Upper lobe of left lung (tissue), 6 donors: ENCODE data around the gene ZNF565. TPM values are rescaled to one million over a fixed set of nuclear protein-coding genes. Genes with fewer than 3 reads are reported as not detected.
A peak's percentile ranks its signal among the peaks of the same experiment; 100 is the strongest.
"Not testable (repeated sequence)": the region's sequence is repeated elsewhere in the genome, so short reads cannot be mapped to it uniquely, and the experiment has no call there.

ENCODE experiments used
- ATAC-seq, 2 donors: fragments of 200-7000 bp; cut with Tn5 transposase; one replicate each; pipeline ENCODE4 v1.9.1; 2022; ENCODE audit warnings: mild to moderate bottlenecking in 2 of 2, moderate library complexity in 2 of 2; ENCODE audit not compliant: low FRiP score in 2 of 2
- DNase-seq, 2 donors: peaks; one replicate each; pipeline ENCODE4 v3.0.0-alpha.2; 2019 to 2020
- H3K27ac ChIP-seq, 4 donors: fragments of 200-600 bp; sonication (generic); one replicate each; pipeline ENCODE4 v1.5.1; 2016 to 2019
- H3K27me3 ChIP-seq, 4 donors: fragments of 200-600 bp; sonication (generic); one replicate each; pipeline ENCODE4 v1.5.1; 2017 to 2019
- H3K36me3 ChIP-seq, 4 donors: fragments of 200-600 bp; sonication (generic); one replicate each; pipeline ENCODE4 v1.5.1; 2016 to 2019
- H3K4me1 ChIP-seq, 4 donors: fragments of 200-600 bp; sonication (generic); one replicate each; pipeline ENCODE4 v1.5.1; 2018 to 2019
- H3K4me3 ChIP-seq, 4 donors: fragments of 200-600 bp; sonication (generic); one replicate each; pipeline ENCODE4 v1.5.1; 2017 to 2019; ENCODE audit warnings: mild to moderate bottlenecking in 2 of 4, moderate library complexity in 1 of 4
- H3K9me3 ChIP-seq, 4 donors: fragments of 200-600 bp; sonication (generic); one replicate each; pipeline ENCODE4 v1.5.1; 2018 to 2019
- EP300 ChIP-seq, 4 donors: sonication (generic); formaldehyde crosslinking; IDR thresholded peaks; one replicate each; pipeline ENCODE4 v1.5.1; 2017; ENCODE audit warnings: antibody characterized with exemption in 4 of 4, control low read depth in 2 of 4
- POLR2A ChIP-seq, 4 donors: fragments of 450-650 bp; IDR thresholded peaks; one replicate each; pipeline ENCODE4 v1.5.1; 2016 to 2017; ENCODE audit warnings: antibody characterized with exemption in 4 of 4, mild to moderate bottlenecking in 2 of 4
- POLR2AphosphoS5 ChIP-seq, 2 donors: sonication (generic); formaldehyde crosslinking; IDR thresholded peaks; one replicate each; pipeline ENCODE4 v1.5.1; 2017; ENCODE audit warnings: antibody characterized with exemption in 2 of 2
- WGBS, 2 donors: methylation state at CpG; one replicate each; pipeline ENCODE4 v1.1.5; 2017 to 2018; 5-methylcytosine and 5-hydroxymethylcytosine counted together
- small RNA-seq, 4 donors: library from RNA; depleted of rRNA; stranded (forward); fragments of <200 nt; gene quantifications; one replicate each; pipeline ENCODE3, GENCODE V24; 2016
- total RNA-seq, 6 donors: library from RNA; depleted of rRNA in 4 of 6; stranded (reverse); fragments of >200 nt in 4 of 6; gene quantifications; one replicate each; pipeline versions ENCODE4 v1.1.0 to v1.2.1, GENCODE V29; 2016 to 2021
- TF ChIP-seq, protein P1 (sequence below), 6 experiments: fragments of 450-650 bp in 4 of 6; fragments of 200-600 bp in 2 of 6; sonication (generic) in 2 of 6; IDR thresholded peaks; one replicate each; pipeline ENCODE4 v1.5.1; 2016 to 2019; ENCODE audit warnings: antibody characterized with exemption in 6 of 6
- donor health status: DM: no; HTN: no; CAD: no; lungs with moderate emphysema.
- donor health status: DM: no; HTN: yes; CAD: no; lungs with severe emphysema.

The ZNF565 gene
- total RNA-seq, 6 donors from 2014 or later = 3.5 to 14.7 (median 5.1) TPM

DNA sequence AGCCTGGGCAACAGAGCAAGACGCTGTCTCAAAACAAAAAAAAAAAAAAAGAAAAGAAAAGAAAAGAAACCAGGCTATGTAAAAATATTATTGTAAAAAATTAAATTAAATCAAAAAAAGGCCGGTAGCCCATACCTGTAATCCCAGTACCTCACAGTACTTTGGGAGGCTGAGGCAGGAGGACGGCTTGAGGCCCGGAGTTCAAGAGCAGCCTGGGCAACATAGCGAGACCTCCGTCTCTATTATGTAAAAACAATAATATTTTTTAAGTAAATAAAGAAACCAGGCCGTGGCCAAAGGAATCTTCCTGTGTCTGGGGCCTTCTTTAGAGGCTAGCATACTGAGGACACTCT lies 75.4 kb downstream of the ZNF565 start:
- Histone ChIP-seq H3K36me3 (peaks cover 13 to 22% (median 17%) of the 10 kb centered on the region in 4 donors), H3K27me3 (no peaks in the 10 kb centered on the region), H3K9me3 (no peaks in the 10 kb centered on the region), H3K4me3 (peak overlapping the region in 3 of 4 donors; percentile 67 to 93 (median 93)), H3K27ac (peak overlapping the region; percentile 96 to 100 (median 98)), H3K4me1 (peaks cover 15 to 36% (median 25%) of the 10 kb centered on the region in 4 donors)
- TF ChIP-seq POLR2A (IDR thresholded peaks at IDR 0.05) (no peak), EP300 (IDR thresholded peaks at IDR 0.05) (no peak)
- TF ChIP-seq, protein P1, sequence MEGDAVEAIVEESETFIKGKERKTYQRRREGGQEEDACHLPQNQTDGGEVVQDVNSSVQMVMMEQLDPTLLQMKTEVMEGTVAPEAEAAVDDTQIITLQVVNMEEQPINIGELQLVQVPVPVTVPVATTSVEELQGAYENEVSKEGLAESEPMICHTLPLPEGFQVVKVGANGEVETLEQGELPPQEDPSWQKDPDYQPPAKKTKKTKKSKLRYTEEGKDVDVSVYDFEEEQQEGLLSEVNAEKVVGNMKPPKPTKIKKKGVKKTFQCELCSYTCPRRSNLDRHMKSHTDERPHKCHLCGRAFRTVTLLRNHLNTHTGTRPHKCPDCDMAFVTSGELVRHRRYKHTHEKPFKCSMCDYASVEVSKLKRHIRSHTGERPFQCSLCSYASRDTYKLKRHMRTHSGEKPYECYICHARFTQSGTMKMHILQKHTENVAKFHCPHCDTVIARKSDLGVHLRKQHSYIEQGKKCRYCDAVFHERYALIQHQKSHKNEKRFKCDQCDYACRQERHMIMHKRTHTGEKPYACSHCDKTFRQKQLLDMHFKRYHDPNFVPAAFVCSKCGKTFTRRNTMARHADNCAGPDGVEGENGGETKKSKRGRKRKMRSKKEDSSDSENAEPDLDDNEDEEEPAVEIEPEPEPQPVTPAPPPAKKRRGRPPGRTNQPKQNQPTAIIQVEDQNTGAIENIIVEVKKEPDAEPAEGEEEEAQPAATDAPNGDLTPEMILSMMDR (IDR thresholded peaks at IDR 0.05) = no peak
- DNase-seq (no peak), ATAC-seq (no peak)
- 36 to 51% methylated on average over 7 of the region's 7 CpGs for WGBS, 2 donors

DNA sequence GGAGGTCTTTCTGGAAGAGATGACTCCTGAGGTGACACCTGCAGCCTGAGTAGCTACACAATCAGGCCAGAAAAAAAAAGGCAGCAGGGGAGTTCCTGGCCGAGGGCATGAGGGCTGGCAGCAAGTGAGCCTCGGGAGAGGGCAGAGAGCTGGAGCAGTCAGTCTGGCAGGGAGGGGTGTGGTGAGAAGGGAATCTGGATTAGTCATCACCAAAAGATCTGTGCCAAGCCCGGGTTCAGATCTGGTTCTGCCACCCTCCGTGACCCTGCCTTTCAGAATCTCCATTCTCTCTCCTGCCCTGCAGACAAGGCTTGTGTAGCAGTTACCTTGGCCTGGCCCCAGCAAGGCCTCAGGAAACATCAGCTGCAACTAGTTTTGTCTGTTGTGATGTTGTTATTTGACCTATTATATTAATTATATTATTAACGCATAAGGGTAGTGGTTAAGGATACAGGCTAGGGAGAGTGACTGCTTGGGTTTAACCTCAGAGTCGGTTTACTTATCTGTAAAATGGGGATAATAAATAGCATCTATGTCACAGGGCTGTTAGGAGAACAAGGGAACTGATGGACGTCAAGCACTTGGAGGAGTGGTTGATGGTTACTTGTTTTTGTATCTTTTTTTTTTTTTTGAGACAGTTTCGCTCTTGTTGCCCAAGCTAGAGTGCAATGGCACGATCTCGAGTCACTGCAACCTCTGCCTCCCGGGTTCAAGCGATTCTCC lies 77.3 kb downstream of the ZNF565 start:
- H3K27ac ChIP-seq = peak overlapping the region; percentile 61 to 80 (median 72)
- peak in 1 of 2 donors; percentile 90 for DNase-seq
- TF ChIP-seq EP300 (IDR thresholded peaks at IDR 0.05) (no peak), POLR2AphosphoS5 (IDR thresholded peaks at IDR 0.05) (peak; percentile 23 to 60), POLR2A (IDR thresholded peaks at IDR 0.05) (peak in 1 of 4 donors; percentile 48)
- TF ChIP-seq, protein P1 (IDR thresholded peaks at IDR 0.05) = no peak
- no peaks in the 10 kb centered on the region for H3K9me3 ChIP-seq
- peaks cover 0 to 5% (median 2%) of the 10 kb centered on the region in 4 donors for H3K36me3 ChIP-seq
- peak in 1 of 2 donors; percentile 76 for ATAC-seq
- 63 to 64% methylated on average over 11 to 12 of the region's 12 CpGs for WGBS, 2 donors
- peaks cover 15 to 39% (median 31%) of the 10 kb centered on the region in 4 donors for H3K4me1 ChIP-seq
- H3K4me3 ChIP-seq = peak overlapping the region in 1 of 4 donors; percentile 17
- no peaks in the 10 kb centered on the region for H3K27me3 ChIP-seq

DNA sequence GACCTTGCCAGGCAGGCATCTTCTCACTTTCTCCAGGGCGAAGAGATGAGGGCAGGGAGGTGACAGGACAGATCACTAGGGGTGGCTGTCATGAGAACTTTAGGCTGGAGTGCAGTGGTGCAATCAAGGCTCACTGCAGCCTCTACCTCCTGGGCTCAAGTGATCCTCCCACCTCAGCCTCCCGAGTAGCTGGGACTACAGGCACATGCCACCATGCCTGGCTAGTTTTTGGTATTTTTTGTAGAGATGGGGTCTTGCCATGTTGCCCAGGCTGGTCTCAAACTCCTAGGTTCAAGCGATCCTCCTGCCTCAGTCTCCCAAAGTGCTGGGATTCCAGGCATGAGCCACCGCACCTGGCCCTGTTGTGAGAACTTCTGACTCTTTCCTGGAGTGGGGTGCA lies 79.6 kb downstream of the ZNF565 start:
- WGBS, 2 donors = 85 to 97% methylated on average over 3 to 4 of the region's 4 CpGs
- H3K27ac ChIP-seq = not testable (repeated sequence)

More for the DNA sequence above, 79.6 kb downstream of the ZNF565 start:
- H3K36me3 ChIP-seq, DNase-seq, ATAC-seq, H3K27me3 ChIP-seq, H3K9me3 ChIP-seq, H3K4me3 ChIP-seq: not testable (repeated sequence)
- peaks cover 13 to 44% (median 35%) of the 10 kb centered on the region in 4 donors for H3K4me1 ChIP-seq

Small RNA genes within 50 kb of the gene (small RNA-seq; reads per million reads assigned to genes)
- gene RF00019 = 0 reads per million in 4 donors

Other genes starting within 250 kb of the ZNF565 start
- gene SDHAF1, start 219.5 kb downstream of the ZNF565 start, total RNA-seq = 10 to 100 TPM; 13.6 to 41.2 (median 28.9) TPM
- gene SYNE4, start 205.9 kb downstream of the ZNF565 start, total RNA-seq = 10 to 100 TPM in 5 of 6 donors, 1 to 10 TPM in 1; 9.5 to 21.0 (median 10.9) TPM
- 10 to 100 TPM; 22.3 to 95.3 (median 32.6) TPM for gene ALKBH6, start 200.5 kb downstream of the ZNF565 start, total RNA-seq
- 10 to 100 TPM in 1 of 6 donors, 1 to 10 TPM in 5; 3.0 to 13.0 (median 6.4) TPM for gene CLIP3, start 181.8 kb downstream of the ZNF565 start, total RNA-seq
- 10 to 100 TPM in 1 of 6 donors, 1 to 10 TPM in 5; 2.4 to 10.5 (median 7.8) TPM for gene THAP8, start 160.4 kb downstream of the ZNF565 start, total RNA-seq
- 1 to 10 TPM in 5 of 6 donors, under 1 TPM in 1; 1.00 to 7.6 (median 2.4) TPM for gene WDR62, start 159.8 kb downstream of the ZNF565 start, total RNA-seq
- gene OVOL3, start 103.5 kb downstream of the ZNF565 start, total RNA-seq = not detected
- gene POLR2I, start 99.8 kb downstream of the ZNF565 start, total RNA-seq = 10 to 100 TPM; 36.2 to 81.7 (median 53.7) TPM
- 100 to 1,000 TPM in 4 of 6 donors, 10 to 100 TPM in 2; 31.4 to 151 (median 109) TPM for gene TBCB, start 99.2 kb downstream of the ZNF565 start, total RNA-seq
- gene CAPNS1, start 74.6 kb downstream of the ZNF565 start, total RNA-seq = 100 to 1,000 TPM; 144 to 746 (median 340) TPM
- 10 to 100 TPM in 5 of 6 donors, not detected in 1; 12.4 to 95.1 (median 24.0) TPM for gene COX7A1, start 62.2 kb downstream of the ZNF565 start, total RNA-seq
- 10 to 100 TPM; 25.3 to 68.5 (median 43.2) TPM for gene ZNF146, start 441 bp upstream of the ZNF565 start, total RNA-seq
- 10 to 100 TPM in 1 of 6 donors, 1 to 10 TPM in 5; 1.7 to 11.5 (median 6.1) TPM for gene ZFP14, start 164.5 kb upstream of the ZNF565 start, total RNA-seq
- gene ZFP82, start 204.0 kb upstream of the ZNF565 start, total RNA-seq = 1 to 10 TPM in 5 of 6 donors, under 1 TPM in 1; 0.78 to 8.1 (median 4.2) TPM